ENCODE results near the gene BATF.

- TF ChIP-seq POLR2A (IDR thresholded peaks at IDR 0.05; ENCODE audit: low read length) = no peak
- TF ChIP-seq GATA1 (IDR thresholded peaks at IDR 0.05; ENCODE audit: low read depth, low read length) = no peak
Observed at GRCh38 chr14:75506930-75507329, 15.3 kb upstream of the BATF start.

All from erythroblast (primary cell).